Measurements from ENCODE around the gene B3GAT2.

The B3GAT2 gene

GRCh38 chr6:70839286-70840266 is 117.3 kb downstream of the B3GAT2 start:
- Histone ChIP-seq H3K9me3 (ENCODE audit: control insufficient read depth, insufficient read depth, low read depth, low read length) (no peaks in the 10 kb centered on the region), H3K27ac (ENCODE audit: extremely low read depth, low read depth, low read length) (no peak overlapping the region), H3K36me3 (ENCODE audit: control insufficient read depth in 2 of 2, insufficient read depth in 1 of 2, low read length in 2 of 2) (no peaks in the 10 kb centered on the region), H3K4me3 (ENCODE audit: low read depth, low read length) (no peak overlapping the region), H3K4me1 (ENCODE audit: control insufficient read depth, insufficient read depth, low read length) (no peaks in the 10 kb centered on the region)
- TF ChIP-seq SP2 (tag by site-specific recombination; IDR thresholded peaks at IDR 0.05) (no peak), PRDM2 (tag by site-specific recombination; IDR thresholded peaks at IDR 0.05; ENCODE audit: borderline replicate concordance) (no peak), ZBTB10 (tag by site-specific recombination; IDR thresholded peaks at IDR 0.05) (no peak)
- POLR2A ChIA-PET, result no interaction called here
- CTCF ChIA-PET, result interaction anchor here (0.6 to 1.8 kb wide), 3 partner anchors 17 to 45 kb away, joined by 3 to 7 read pairs (median 3); no protein-coding TSS in a partner anchor

GRCh38 chr6:70838907-70839285 is 118.0 kb downstream of the B3GAT2 start:
- Histone ChIP-seq H3K36me3 (ENCODE audit: control insufficient read depth in 2 of 2, insufficient read depth in 1 of 2, low read length in 2 of 2) (no peaks in the 10 kb centered on the region), H3K4me3 (ENCODE audit: low read depth, low read length) (no peak overlapping the region), H3K4me1 (ENCODE audit: control insufficient read depth, insufficient read depth, low read length) (no peaks in the 10 kb centered on the region), H3K9me3 (ENCODE audit: control insufficient read depth, insufficient read depth, low read depth, low read length) (no peaks in the 10 kb centered on the region), H3K27ac (ENCODE audit: extremely low read depth, low read depth, low read length) (no peak overlapping the region)
- ChIA-PET CTCF (interaction anchor here (0.6 to 1.8 kb wide), 2 partner anchors 20 to 45 kb away, joined by 3 to 7 read pairs; no protein-coding TSS in a partner anchor), POLR2A (no interaction called here)
- TF ChIP-seq ZNF610 (tag by site-specific recombination; IDR thresholded peaks at IDR 0.05; ENCODE audit: borderline replicate concordance), result no peak
- TF ChIP-seq ZNF501 (tag by site-specific recombination; IDR thresholded peaks at IDR 0.05), result no peak
- TF ChIP-seq KLF8 (tag by site-specific recombination; IDR thresholded peaks at IDR 0.05), result no peak
- TF ChIP-seq ZSCAN4 (tag by site-specific recombination; IDR thresholded peaks at IDR 0.05), result no peak
- TF ChIP-seq REST (tag by site-specific recombination; IDR thresholded peaks at IDR 0.05), result no peak
- no peak for TF ChIP-seq PRDM2 (tag by site-specific recombination; IDR thresholded peaks at IDR 0.05; ENCODE audit: borderline replicate concordance)
- TF ChIP-seq ZFP41 (tag by site-specific recombination; IDR thresholded peaks at IDR 0.05; ENCODE audit: borderline replicate concordance), result no peak
- TF ChIP-seq ZNF785 (tag by site-specific recombination; IDR thresholded peaks at IDR 0.05), result no peak
- TF ChIP-seq ZNF514 (tag by site-specific recombination; IDR thresholded peaks at IDR 0.05), result no peak
- TF ChIP-seq ZSCAN23 (tag by site-specific recombination; IDR thresholded peaks at IDR 0.05), result no peak
